Duodenal mucosa (tissue), 2 donors: Measurements from ENCODE around the gene NLGN3.

Source experiments
- H3K27ac ChIP-seq: one replicate; pipeline ENCODE4 v1.7.0; 2013; ENCODE audit warnings: low read depth, low read length
- H3K27me3 ChIP-seq, 2 donors: one replicate each; pipeline ENCODE4 v1.7.0; 2013; ENCODE audit warnings: low read length in 2 of 2, control low read depth in 1 of 2; ENCODE audit not compliant: insufficient read depth in 2 of 2, control insufficient read depth in 1 of 2
- H3K36me3 ChIP-seq, 2 donors: one replicate each; pipeline ENCODE4 v1.7.0; 2013; ENCODE audit warnings: low read length in 2 of 2, control low read depth in 1 of 2; ENCODE audit not compliant: insufficient read depth in 2 of 2, control insufficient read depth in 1 of 2
- H3K4me1 ChIP-seq, 2 donors: one replicate each; pipeline ENCODE4 v1.7.0; 2013; ENCODE audit warnings: low read length in 2 of 2, control low read depth in 1 of 2; ENCODE audit not compliant: insufficient read depth in 2 of 2, control insufficient read depth in 1 of 2
- H3K4me3 ChIP-seq, 2 donors: one replicate each; pipeline ENCODE4 v1.7.0; 2013; ENCODE audit warnings: low read length in 2 of 2, low read depth in 1 of 2
- H3K9ac ChIP-seq, 2 donors: one replicate each; pipeline ENCODE4 v1.7.0; 2013; ENCODE audit warnings: low read length in 2 of 2, low read depth in 1 of 2
- H3K9me3 ChIP-seq, 2 donors: one replicate each; pipeline ENCODE4 v1.7.0; 2013; ENCODE audit warnings: low read length in 2 of 2, control low read depth in 1 of 2; ENCODE audit not compliant: control insufficient read depth in 1 of 2

NLGN3 gene

DNA sequence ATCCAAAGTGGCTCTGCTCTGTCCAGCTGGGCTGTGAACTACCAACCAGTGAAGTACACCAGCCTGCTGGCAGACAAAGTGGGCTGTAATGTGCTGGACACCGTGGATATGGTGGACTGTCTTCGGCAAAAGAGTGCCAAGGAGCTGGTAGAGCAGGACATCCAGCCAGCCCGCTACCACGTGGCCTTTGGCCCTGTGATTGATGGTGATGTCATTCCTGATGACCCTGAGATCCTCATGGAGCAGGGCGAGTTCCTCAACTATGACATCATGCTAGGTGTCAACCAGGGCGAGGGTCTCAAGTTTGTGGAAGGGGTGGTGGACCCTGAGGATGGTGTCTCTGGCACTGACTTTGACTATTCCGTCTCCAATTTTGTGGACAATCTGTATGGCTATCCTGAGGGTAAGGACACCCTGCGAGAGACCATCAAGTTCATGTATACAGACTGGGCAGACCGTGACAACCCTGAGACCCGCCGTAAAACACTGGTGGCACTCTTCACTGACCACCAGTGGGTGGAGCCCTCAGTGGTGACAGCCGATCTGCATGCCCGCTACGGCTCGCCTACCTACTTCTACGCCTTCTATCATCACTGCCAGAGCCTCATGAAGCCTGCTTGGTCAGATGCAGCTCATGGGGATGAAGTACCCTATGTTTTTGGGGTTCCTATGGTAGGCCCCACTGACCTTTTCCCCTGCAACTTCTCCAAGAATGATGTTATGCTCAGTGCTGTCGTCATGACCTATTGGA lies 22.6 kb downstream of the NLGN3 start:
- H3K27me3 ChIP-seq, result no peaks in the 10 kb centered on the region
- no peaks in the 10 kb centered on the region for H3K9me3 ChIP-seq
- H3K9ac ChIP-seq, result no peak overlapping the region
- peaks cover 3 to 11% of the 10 kb centered on the region in 2 donors for H3K36me3 ChIP-seq
- no peaks in the 10 kb centered on the region for H3K4me1 ChIP-seq
- no peak overlapping the region for H3K4me3 ChIP-seq
- H3K27ac ChIP-seq, result no peak overlapping the region

DNA sequence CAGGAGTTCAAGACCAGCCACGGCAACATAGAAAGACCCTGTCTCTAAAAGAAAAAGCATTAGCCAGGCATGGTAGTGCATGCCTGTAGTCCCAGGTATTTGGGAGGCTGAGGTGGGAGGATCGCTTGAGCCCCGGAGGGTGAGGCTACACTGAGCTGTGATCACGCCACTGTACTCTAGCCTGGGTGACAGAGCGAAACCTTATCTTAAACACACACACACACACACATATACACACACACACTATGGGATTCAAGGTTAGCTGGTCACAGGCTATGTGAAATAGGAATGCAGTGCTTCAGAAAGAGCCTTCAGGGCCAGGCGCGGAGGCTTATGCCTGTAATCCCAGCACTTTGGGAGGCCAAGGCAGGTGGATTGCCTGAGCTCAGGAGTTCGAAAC lies 23.5 kb downstream of the NLGN3 start:
- H3K27me3 ChIP-seq, result no peaks in the 10 kb centered on the region
- H3K4me1 ChIP-seq, result no peaks in the 10 kb centered on the region
- no peak overlapping the region for H3K9ac ChIP-seq
- no peak overlapping the region for H3K4me3 ChIP-seq
- H3K36me3 ChIP-seq, result peaks cover 3 to 6% of the 10 kb centered on the region in 2 donors
- H3K9me3 ChIP-seq, result no peaks in the 10 kb centered on the region
- H3K27ac ChIP-seq, result no peak overlapping the region

DNA sequence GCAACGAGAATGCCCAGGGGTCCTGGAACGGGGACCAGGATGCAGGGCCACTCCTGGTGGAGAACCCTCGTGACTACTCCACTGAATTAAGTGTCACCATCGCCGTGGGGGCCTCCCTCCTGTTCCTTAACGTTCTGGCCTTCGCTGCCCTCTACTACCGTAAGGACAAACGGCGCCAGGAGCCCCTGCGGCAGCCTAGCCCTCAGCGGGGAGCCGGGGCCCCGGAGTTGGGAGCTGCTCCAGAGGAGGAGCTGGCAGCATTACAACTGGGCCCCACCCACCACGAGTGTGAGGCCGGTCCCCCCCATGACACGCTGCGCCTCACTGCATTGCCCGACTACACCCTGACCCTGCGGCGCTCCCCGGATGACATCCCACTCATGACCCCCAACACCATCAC lies 24.9 kb downstream of the NLGN3 start:
- no peak overlapping the region for H3K4me3 ChIP-seq
- no peaks in the 10 kb centered on the region for H3K4me1 ChIP-seq
- no peak overlapping the region for H3K9ac ChIP-seq
- H3K27ac ChIP-seq, result no peak overlapping the region
- no peaks in the 10 kb centered on the region for H3K27me3 ChIP-seq
- no peaks in the 10 kb centered on the region for H3K9me3 ChIP-seq
- peaks cover 3% of the 10 kb centered on the region in 2 donors for H3K36me3 ChIP-seq

DNA sequence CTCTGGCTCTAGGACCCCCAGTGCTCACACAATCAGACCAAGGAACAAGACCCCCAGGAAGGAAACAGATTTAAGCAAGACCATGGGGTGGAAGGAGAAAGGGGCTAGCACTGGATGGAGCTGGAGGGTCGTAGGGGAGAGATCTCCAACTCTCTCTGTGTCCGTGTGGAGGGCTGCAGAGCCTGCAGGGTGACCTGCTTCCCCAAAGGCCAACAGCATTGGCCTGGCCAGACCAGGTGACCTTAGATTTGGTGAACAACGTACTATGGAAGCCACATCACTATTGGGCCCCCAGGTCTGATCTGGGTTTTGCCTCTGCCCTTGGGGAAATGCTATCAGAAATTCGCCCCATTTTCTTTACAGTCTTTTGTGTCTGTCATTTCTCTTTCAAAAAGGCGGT lies 26.0 kb downstream of the NLGN3 start:
- H3K36me3 ChIP-seq, result peaks cover 3% of the 10 kb centered on the region in 2 donors
- no peak overlapping the region for H3K9ac ChIP-seq
- no peaks in the 10 kb centered on the region for H3K9me3 ChIP-seq
- no peaks in the 10 kb centered on the region for H3K4me1 ChIP-seq
- H3K27ac ChIP-seq, result no peak overlapping the region
- H3K27me3 ChIP-seq, result no peaks in the 10 kb centered on the region
- H3K4me3 ChIP-seq, result no peak overlapping the region

DNA sequence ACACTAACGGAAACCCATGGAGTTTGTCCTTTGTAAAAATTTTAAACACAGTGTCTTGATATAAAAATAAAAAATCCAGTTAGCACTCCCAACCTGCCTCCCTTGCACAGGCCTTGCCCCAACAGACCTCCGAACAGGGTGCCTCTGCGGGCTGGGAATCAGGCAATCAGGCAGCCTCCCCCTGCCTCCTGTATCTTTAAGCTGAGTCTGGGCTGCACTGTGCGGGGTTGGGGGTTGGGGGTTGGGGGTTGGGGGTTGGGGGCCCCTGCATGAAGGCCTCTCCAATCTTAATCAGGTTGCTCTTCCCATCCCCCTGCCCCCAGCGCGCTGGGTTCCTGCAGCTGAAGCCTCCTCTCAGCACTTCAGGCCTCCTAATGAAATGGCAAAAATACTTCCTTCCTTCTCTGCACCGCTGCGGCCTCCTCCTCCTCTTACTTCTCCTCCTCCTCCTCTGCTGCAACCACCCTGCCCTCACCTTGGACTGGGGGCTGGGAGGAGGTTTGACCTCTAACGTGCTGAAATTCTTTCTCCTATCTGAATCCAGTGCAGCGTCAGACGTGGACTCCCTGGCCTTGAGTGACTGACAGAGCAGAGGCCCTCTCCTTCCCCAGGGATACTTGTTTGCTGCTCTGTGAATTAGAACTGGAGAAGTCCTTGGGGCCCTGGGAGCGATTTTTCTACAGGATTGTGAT lies 26.6 kb downstream of the NLGN3 start:
- Histone ChIP-seq H3K9me3 (no peaks in the 10 kb centered on the region), H3K4me1 (no peaks in the 10 kb centered on the region), H3K36me3 (peaks cover 3% of the 10 kb centered on the region in 2 donors), H3K9ac (no peak overlapping the region), H3K27me3 (no peaks in the 10 kb centered on the region), H3K4me3 (no peak overlapping the region), H3K27ac (no peak overlapping the region)

DNA sequence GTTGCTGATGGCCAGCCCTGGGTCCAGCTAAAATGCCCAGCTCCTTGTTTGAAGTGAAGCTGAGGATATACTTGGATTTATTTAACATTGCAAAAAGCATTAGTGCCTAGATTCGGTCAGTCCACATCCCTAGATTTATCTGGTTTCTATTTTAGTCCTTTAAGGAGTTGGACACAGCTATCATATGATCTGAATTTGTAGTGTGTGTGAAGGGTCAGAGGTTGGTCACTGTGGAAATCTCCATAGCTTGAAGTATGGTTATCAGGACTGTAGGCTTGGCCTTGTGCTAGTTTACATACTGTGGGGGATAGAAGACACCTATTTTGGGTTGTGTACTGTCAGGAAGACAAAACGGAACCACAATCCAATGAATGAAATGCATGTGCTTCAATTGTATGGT lies 28.8 kb downstream of the NLGN3 start:
- H3K9ac ChIP-seq, result no peak overlapping the region
- no peak overlapping the region for H3K27ac ChIP-seq

DNA sequence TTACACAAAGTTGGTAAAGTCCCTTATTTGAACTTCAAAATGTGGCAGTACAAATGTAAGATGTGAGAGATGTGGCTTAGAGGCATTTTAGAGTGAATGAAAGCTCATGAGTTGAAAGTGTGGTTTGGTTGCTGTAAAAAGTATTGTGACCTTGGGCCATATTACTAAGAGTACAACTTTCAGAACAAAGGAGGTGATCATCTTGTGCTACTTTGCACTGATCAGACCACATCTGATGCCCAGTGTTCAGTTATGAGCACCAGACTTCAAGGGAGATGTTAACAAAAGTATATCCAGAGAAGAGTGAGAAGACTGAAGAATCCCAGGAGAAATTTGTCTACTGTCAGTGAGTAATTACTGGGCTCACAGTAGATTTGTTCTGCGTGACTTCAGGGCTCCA lies 30.2 kb downstream of the NLGN3 start:
- H3K4me3 ChIP-seq, result no peak overlapping the region
- H3K9ac ChIP-seq, result no peak overlapping the region
- H3K27ac ChIP-seq, result no peak overlapping the region
- no peaks in the 10 kb centered on the region for H3K4me1 ChIP-seq
- no peaks in the 10 kb centered on the region for H3K9me3 ChIP-seq
- peaks cover 0 to 8% of the 10 kb centered on the region in 2 donors for H3K36me3 ChIP-seq
- no peaks in the 10 kb centered on the region for H3K27me3 ChIP-seq

More for the DNA sequence above, 28.8 kb downstream of the NLGN3 start:
- H3K4me3 ChIP-seq, result no peak overlapping the region
- H3K36me3 ChIP-seq, result peaks cover 0 to 8% of the 10 kb centered on the region in 2 donors
- no peaks in the 10 kb centered on the region for H3K9me3 ChIP-seq
- no peaks in the 10 kb centered on the region for H3K4me1 ChIP-seq
- no peaks in the 10 kb centered on the region for H3K27me3 ChIP-seq

DNA sequence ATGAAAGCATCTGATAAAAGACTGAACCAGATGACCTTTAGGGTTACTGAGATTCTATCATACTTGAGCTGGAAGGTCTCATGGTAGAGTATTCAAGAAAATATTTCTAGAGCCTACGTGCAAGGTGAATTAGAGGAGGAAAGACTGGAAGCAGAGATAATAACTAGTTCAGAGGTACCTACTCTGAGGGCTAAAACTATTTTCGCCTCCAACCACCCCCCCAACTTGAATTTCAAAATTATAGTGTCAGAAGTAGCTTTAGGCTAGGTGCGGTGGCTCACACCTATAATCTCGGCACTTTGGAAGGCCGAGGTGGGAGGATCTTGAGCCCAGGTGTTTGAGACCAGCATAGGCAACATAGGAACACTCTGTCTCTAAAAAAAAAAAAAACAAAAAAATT lies 30.9 kb downstream of the NLGN3 start:
- H3K27ac ChIP-seq, result no peak overlapping the region
- H3K9ac ChIP-seq, result no peak overlapping the region

DNA sequence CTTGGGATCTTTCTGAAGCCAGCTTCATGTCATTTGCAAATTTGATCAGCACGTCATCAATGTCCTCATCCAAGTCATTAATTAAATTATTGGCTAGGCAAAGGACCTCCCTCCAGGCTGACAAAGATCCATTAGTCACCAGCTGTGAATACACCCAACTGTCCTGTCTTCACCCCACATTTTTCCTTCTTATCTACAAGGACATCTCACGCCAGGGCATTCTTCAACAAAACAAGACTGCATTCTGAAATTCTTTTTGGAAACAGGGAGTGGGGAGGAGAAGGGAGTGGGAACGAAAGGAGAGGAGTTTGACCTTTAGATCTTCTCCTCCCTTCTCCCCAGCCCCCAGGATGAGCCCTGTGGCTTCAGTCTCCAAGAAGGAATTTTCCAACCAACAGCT lies 32.7 kb downstream of the NLGN3 start:
- H3K9ac ChIP-seq, result no peak overlapping the region
- H3K27ac ChIP-seq, result no peak overlapping the region
- H3K9me3 ChIP-seq, result no peaks in the 10 kb centered on the region
- H3K36me3 ChIP-seq, result peaks cover 0 to 8% of the 10 kb centered on the region in 2 donors
- no peak overlapping the region for H3K4me3 ChIP-seq
- H3K4me1 ChIP-seq, result peaks cover 0 to 4% of the 10 kb centered on the region in 2 donors
- H3K27me3 ChIP-seq, result no peaks in the 10 kb centered on the region

More for the DNA sequence above, 30.9 kb downstream of the NLGN3 start:
- H3K27me3 ChIP-seq, result no peaks in the 10 kb centered on the region
- no peaks in the 10 kb centered on the region for H3K4me1 ChIP-seq
- H3K36me3 ChIP-seq, result peaks cover 0 to 8% of the 10 kb centered on the region in 2 donors
- no peak overlapping the region for H3K4me3 ChIP-seq
- H3K9me3 ChIP-seq, result no peaks in the 10 kb centered on the region

DNA sequence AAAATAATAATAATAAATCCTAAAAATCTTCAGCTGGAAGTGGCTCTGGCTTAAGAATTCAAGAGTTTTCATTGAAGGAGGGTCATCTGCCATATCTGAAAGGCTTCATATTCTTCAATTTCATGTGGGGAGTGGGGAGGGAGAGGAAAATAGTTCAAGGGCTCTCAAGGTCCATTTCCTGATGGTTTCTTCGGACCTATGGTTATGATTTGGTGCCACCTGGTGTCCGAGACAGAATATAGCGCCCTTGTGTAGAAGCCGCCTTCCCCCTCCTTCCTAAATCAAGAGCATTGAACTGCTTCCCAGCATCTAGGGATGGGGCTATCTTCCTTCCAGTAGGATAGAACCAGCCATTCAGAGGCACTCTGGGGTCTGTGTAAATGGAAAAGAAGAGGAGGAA lies 34.3 kb downstream of the NLGN3 start:
- Histone ChIP-seq H3K9me3 (no peaks in the 10 kb centered on the region), H3K4me1 (peaks cover 4 to 11% of the 10 kb centered on the region in 2 donors), H3K27me3 (no peaks in the 10 kb centered on the region), H3K9ac (no peak overlapping the region), H3K27ac (no peak overlapping the region), H3K36me3 (peaks cover 0 to 5% of the 10 kb centered on the region in 2 donors), H3K4me3 (no peak overlapping the region)
